GM21423 (cell line): ENCODE data around the gene CRTAC1.
"Not testable (repeated sequence)": the region's sequence is repeated elsewhere in the genome, so short reads cannot be mapped to it uniquely, and the experiment has no call there.

Experiments
- ATAC-seq: cut with Tn5 transposase; IDR thresholded peaks from one replicate; pipeline ENCODE4 v1.9.1; 2021; ENCODE audit warnings: mild to moderate bottlenecking, moderate library complexity; ENCODE audit not compliant: unreplicated experiment

The CRTAC1 gene

GRCh38 chr10:97849687-97850402, 180.6 kb downstream of the CRTAC1 start, which contains the start of gene GOLGA7B:
Gene GOLGA7B, plus strand, starts transcription at chr10:97849843. Its CDS starts 461 bp downstream, at chr10:97850304.
- ATAC-seq: no peak

DNA sequence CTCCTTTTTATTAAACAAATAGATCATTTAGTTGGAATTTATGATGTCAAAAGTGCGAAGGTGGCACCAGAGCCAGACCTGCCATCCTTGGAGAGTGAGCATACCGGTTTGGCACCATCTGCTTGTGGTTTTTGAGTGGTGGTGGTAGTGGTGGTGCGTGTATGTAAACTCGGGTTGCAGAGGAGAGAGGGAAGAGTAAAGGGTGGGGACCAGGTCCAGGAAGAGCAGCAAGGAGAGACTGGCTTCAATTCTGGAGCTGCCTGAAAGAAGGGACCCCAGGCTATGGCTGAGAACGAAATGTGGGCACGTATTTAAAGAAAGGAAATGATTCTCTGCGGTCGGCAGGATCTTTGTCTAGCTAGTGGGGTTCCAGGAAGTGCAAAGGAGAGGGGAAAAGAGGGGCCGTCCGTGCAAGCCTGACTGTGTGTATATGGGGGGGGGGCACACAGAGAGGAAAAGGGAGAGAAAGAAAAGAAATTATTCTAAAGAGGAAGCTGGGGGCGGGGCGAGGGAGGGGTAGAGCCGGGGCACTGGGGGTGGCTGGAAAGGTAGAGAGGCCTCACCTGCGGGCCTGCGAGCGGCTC, 181.2 kb downstream of the CRTAC1 start:
- no peak for ATAC-seq

DNA sequence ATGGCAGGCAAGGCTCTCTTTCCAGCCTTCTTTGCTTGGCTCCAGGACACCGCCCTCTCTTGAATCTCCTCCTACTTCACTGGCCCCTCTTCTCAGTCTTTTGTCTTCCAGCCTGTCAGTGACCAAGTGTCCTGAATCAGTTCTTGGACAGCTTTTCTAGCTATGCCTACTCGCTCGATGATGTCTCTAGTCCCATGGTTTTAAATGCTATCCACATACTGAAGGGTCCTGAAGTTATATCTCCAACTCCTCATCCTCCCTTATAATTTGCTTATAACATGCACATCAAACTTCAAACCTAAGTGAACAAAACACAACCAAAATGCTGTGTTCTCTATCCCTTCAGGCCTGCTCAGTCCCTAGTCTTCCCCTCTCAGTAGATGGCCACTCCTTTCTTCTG, 185.7 kb downstream of the CRTAC1 start:
- no peak for ATAC-seq

GRCh38 chr10:97843972-97844371, 186.4 kb downstream of the CRTAC1 start:
- not testable (repeated sequence) for ATAC-seq

GRCh38 chr10:97843281-97843671, 187.1 kb downstream of the CRTAC1 start:
- no peak for ATAC-seq

DNA sequence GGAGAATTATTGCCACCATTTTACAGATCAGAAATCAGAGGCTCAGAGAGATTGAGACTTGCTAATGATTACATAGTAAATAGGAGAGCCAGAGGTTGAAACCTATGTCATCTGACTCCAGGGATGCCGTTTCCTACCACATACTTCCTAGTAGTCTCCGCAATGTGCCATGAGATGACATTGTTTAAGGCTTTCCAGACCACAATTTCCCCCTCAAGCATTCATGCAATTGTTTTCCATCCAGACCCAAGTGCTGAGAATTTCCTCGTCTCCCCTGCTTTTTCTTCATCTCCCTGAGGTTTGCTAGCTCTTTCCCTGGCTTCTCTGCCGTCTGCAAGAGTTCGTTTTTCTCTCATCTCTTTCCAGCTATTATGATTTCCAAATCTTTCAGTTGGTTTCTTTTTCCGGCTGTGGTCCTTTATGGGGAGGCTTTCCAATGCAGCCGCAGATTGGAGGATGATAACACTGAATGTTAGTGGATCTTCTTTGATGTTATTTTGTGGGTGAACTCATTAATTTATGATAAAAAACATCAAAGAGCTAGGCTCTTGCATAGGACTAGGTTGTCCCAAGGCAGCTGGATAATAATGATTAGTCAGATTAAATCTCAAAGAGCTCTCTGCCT, 187.7 kb downstream of the CRTAC1 start:
- no peak for ATAC-seq

GRCh38 chr10:97842114-97842513, 188.3 kb downstream of the CRTAC1 start:
- ATAC-seq: not testable (repeated sequence)

- not testable (repeated sequence) for ATAC-seq
Observed at GRCh38 chr10:97841166-97841565, 189.3 kb downstream of the CRTAC1 start.

DNA sequence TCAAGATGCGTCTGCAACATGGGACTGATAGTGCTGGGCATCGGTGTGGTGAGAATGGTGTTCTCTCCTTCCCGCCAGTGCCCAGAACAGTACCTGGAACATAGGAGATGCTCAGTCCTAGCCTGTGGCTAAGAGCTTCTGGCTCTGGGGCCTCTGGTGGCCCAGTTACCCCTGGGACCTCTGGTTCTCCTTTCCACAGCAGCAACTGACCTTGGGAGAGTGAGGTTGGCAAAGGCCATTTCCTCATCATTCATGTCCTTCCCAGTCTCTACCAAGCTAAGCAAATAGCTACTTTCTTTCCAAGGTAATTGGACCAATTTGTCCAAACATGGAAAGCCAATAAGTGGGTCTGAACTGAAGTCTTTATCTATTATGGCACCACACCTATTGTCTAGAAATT, 192.3 kb downstream of the CRTAC1 start:
- ATAC-seq: no peak

DNA sequence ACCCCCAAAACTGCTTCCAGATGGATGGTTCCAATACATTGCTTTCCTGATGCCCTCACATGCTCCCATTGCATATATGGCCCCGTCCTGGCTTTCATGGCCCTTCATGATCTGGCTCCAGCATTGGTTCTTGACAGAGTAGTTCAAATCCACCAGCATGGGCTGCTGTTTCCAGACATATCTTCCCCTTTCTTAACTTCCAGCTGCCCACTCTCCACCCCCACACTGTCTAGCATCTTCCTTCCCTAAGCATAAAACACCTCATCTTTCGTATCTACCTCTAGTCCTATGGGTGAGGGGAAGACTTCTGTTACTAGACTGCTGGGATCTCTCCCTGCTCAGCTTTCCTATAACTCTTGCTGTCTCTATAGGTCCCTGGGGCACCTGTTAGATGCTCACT, 194.0 kb downstream of the CRTAC1 start:
- ATAC-seq: no peak

GRCh38 chr10:97831259-97831658, 199.2 kb downstream of the CRTAC1 start:
- no peak for ATAC-seq

GRCh38 chr10:97830064-97830463, 200.4 kb downstream of the CRTAC1 start:
- ATAC-seq: no peak

GRCh38 chr10:97828721-97829120, 201.7 kb downstream of the CRTAC1 start:
- ATAC-seq: no peak

- no peak for ATAC-seq
Observed at GRCh38 chr10:97827702-97828291, 202.6 kb downstream of the CRTAC1 start.

DNA sequence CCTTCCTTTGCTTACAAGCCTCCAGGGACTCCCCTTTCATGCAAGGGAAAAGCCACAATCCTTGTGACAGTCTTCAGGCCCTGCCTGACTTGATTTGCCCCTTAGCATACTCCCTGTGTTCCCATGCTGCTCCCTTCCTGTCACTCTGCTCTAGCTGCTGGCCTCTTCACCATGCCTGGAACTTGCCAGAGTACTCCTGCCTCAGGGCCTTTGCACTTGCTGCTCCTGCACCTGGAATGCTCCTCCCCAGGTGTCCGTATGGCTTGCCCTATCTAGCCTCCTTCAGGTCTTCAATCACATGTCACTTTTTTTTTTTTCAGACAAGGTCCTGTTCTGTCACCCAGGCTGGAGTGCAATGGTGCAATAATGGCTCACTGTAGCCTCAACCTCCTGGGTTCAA, 203.5 kb downstream of the CRTAC1 start:
- ATAC-seq: no peak

- no peak for ATAC-seq
Observed at GRCh38 chr10:97825020-97825760, 205.2 kb downstream of the CRTAC1 start.

GRCh38 chr10:97823734-97824133, 206.7 kb downstream of the CRTAC1 start:
- ATAC-seq: no peak

GRCh38 chr10:97822261-97822687, 208.1 kb downstream of the CRTAC1 start:
- no peak for ATAC-seq

GRCh38 chr10:97821308-97822038, 208.9 kb downstream of the CRTAC1 start:
- ATAC-seq: no peak

DNA sequence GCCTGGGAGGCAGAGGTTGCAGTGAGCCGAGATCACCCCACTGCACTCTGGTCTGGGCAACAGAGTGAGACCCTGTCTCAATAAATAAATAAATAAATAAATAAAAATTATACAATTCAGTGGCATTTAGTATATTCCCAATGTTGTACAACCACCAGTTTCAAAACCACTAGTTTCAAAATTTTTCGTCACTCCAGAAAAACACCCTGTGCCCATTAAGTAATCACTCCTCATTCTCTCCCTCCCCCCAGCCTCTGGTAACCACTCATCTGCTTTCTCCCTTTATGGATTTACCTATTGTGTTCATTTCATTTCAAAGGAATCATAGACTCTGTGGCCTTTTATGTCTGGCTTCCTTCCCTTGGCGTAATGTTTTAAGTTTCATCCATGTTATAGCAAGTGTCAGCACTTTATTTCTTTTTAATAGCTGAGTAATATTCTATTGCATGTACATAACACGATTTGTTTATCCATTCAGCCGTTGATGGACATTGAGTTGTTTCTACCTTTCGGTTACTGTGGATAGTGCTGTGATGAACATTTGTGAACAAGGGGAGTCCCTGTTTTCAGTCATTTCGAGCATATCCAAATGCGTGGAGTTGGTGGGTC, 210.2 kb downstream of the CRTAC1 start:
- no peak for ATAC-seq
